Adrenal gland (tissue), 12 donors: ENCODE data around the gene CNOT6L. TPM values are rescaled to one million over a fixed set of nuclear protein-coding genes. Genes with fewer than 3 reads are reported as not detected.

Source experiments
- DNase-seq, 7 donors: peaks; one replicate each; pipeline ENCODE4 v3.0.0-alpha.2; 2019 to 2020
- H3K27ac ChIP-seq, 5 donors: fragments of 200-600 bp; sonication (generic) in 4 of 5; 1 replicate in 3 of 5; 2 replicates in 2 of 5; pipeline versions ENCODE4 v1.5.1 to v1.8.0; 2016 to 2020; ENCODE audit warnings: mild to moderate bottlenecking in 1 of 5
- H3K27me3 ChIP-seq: fragments of 200-600 bp; 2 replicates; pipeline ENCODE4 v1.8.0; 2021
- H3K36me3 ChIP-seq, 2 donors: fragments of 200-600 bp; replicated peaks in 1 of 2; 1 replicate in 1 of 2; 2 replicates in 1 of 2; pipeline versions ENCODE4 v1.5.1 to v1.8.0; 2018 to 2022
- H3K4me1 ChIP-seq, 2 donors: fragments of 200-600 bp; replicated peaks in 1 of 2; 1 replicate in 1 of 2; 2 replicates in 1 of 2; pipeline versions ENCODE4 v1.5.1 to v1.8.0; 2018 to 2021
- H3K4me3 ChIP-seq, 4 donors: fragments of 200-600 bp; sonication (generic) in 3 of 4; one replicate each; pipeline ENCODE4 v1.5.1; 2016 to 2018
- H3K9me3 ChIP-seq, 3 donors: fragments of 200-600 bp; sonication (generic) in 1 of 3; replicated peaks in 1 of 3; 1 replicate in 2 of 3; 2 replicates in 1 of 3; pipeline versions ENCODE4 v1.5.1 to v1.8.0; 2016 to 2021
- CTCF ChIP-seq, 6 experiments: fragments of 450-650 bp in 4 of 6; fragments of 200-600 bp in 2 of 6; sonication (generic) in 1 of 6; IDR thresholded peaks; 1 replicate in 5 of 6; 2 replicates in 1 of 6; pipeline versions ENCODE4 v1.5.1 to v1.8.0; 2016 to 2021; ENCODE audit warnings: antibody characterized with exemption in 6 of 6, mild to moderate bottlenecking in 2 of 6, moderate library complexity in 1 of 6
- POLR2A ChIP-seq, 2 donors: fragments of 450-650 bp; IDR thresholded peaks; one replicate each; pipeline ENCODE4 v1.6.1; 2017; ENCODE audit warnings: antibody characterized with exemption in 2 of 2, mild to moderate bottlenecking in 2 of 2, moderate library complexity in 1 of 2
- WGBS, 4 donors: extraction: QIAGEN DNeasy Blood & Tissue Kit in 2 of 4; methylation state at CpG; one replicate each; pipeline versions ENCODE4 v1.1.5 to v1.1.7; 2013 to 2017; 5-methylcytosine and 5-hydroxymethylcytosine counted together
- intact Hi-C, 2 donors: fragments of 100-400 bp; cut with DNase I; formaldehyde crosslinking; loops; one replicate each; pipeline versions ENCODE4 v1.14.1 to v1.15.0; 2022 to 2023
- polyA plus RNA-seq, 3 donors: library from polyadenylated mRNA; stranded (reverse); fragments of 200-250 nt in 2 of 3; fragments of 350-450 nt in 1 of 3; fragmentation: Illumina TruSeq in 1 of 3; extraction: RNeasy Lipid Tissue Mini Kit (QIAGEN cat#74804) in 1 of 3; gene quantifications; one replicate each; pipeline ENCODE4 v1.2.3, GENCODE V29; 2013 to 2014
- total RNA-seq, 9 donors: library from RNA; depleted of rRNA in 4 of 9; stranded (reverse); fragments of >200 nt in 4 of 9; fragments of 120-200 nt in 1 of 9; fragmentation: NEBNext Ultra II Directional in 1 of 9; extraction: Animal tissue kit (Norgen Biotek cat#: 25700) in 1 of 9; gene quantifications; one replicate each; pipeline versions ENCODE4 v1.1.0 to v1.2.4, GENCODE V29; 2013 to 2023
- donor health status: healthy with polysubstance abuse.
- donor health status: Bipolar disorder and iron deficiency.
- donor health status: DM: yes; HTN: yes; CAD: no.
- donor health status: DM: no; HTN: no; CAD: no.
- donor health status: DM: no; HTN: no; CAD: no.
- donor health status: DM: yes; HTN: yes; CAD: no.

Gene CNOT6L
- total and polyA plus RNA-seq, 12 donors = 4.0 to 50.9 (median 21.0) TPM

GRCh38 chr4:77805840-77806239 is 13.3 kb downstream of the CNOT6L start:
- Histone ChIP-seq H3K4me3 (no peak overlapping the region), H3K9me3 (no peaks in the 10 kb centered on the region), H3K27me3 (no peaks in the 10 kb centered on the region), H3K4me1 (peaks cover 17 to 40% of the 10 kb centered on the region in 2 donors), H3K36me3 (no peaks in the 10 kb centered on the region), H3K27ac (no peak overlapping the region)
- no peak for DNase-seq
- intact Hi-C loops = no loop called here
- whole genome bisulfite sequencing, 4 donors = 83 to 84% (median 84%) methylated on average over 8 of the region's 8 CpGs
- no peak for TF ChIP-seq POLR2A (IDR thresholded peaks at IDR 0.05)
- no peak for TF ChIP-seq CTCF (IDR thresholded peaks at IDR 0.05)

GRCh38 chr4:77804471-77804870 is 14.7 kb downstream of the CNOT6L start:
- Histone ChIP-seq H3K9me3 (no peaks in the 10 kb centered on the region), H3K27me3 (no peaks in the 10 kb centered on the region), H3K4me1 (peaks cover 24 to 49% of the 10 kb centered on the region in 2 donors), H3K36me3 (no peaks in the 10 kb centered on the region), H3K4me3 (no peak overlapping the region), H3K27ac (no peak overlapping the region)
- intact Hi-C loops = no loop called here
- TF ChIP-seq POLR2A (IDR thresholded peaks at IDR 0.05) (no peak), CTCF (IDR thresholded peaks at IDR 0.05) (no peak)
- no peak for DNase-seq

GRCh38 chr4:77802402-77802801 is 16.8 kb downstream of the CNOT6L start:
- DNase-seq = no peak
- Histone ChIP-seq H3K4me3 (no peak overlapping the region), H3K27me3 (no peaks in the 10 kb centered on the region), H3K27ac (no peak overlapping the region), H3K4me1 (peaks cover 23 to 64% of the 10 kb centered on the region in 2 donors), H3K36me3 (no peaks in the 10 kb centered on the region), H3K9me3 (no peaks in the 10 kb centered on the region)
- TF ChIP-seq POLR2A (IDR thresholded peaks at IDR 0.05) (no peak), CTCF (IDR thresholded peaks at IDR 0.05) (no peak)
- intact Hi-C loops = no loop called here

- Histone ChIP-seq H3K4me3 (no peak overlapping the region), H3K36me3 (no peaks in the 10 kb centered on the region), H3K9me3 (no peaks in the 10 kb centered on the region), H3K27ac (peak overlapping the region in 3 of 5 donors; percentile 5 to 52 (median 19)), H3K4me1 (peaks cover 24 to 59% of the 10 kb centered on the region in 2 donors), H3K27me3 (no peaks in the 10 kb centered on the region)
- intact Hi-C loops = no loop called here
- TF ChIP-seq CTCF (IDR thresholded peaks at IDR 0.05) (no peak), POLR2A (IDR thresholded peaks at IDR 0.05) (no peak)
- DNase-seq = no peak
- 13 to 35% (median 30%) methylated on average over 1 of the region's 1 CpG for WGBS, 4 donors
Observed at GRCh38 chr4:77801260-77801608, 17.9 kb downstream of the CNOT6L start.
